H9 (cell line): ENCODE results near the gene IGF1. TPM values are rescaled to one million over a fixed set of nuclear protein-coding genes. Genes with fewer than 3 reads are reported as not detected.

Experiments used
- DNase-seq: peaks from one replicate; pipeline ENCODE4 v3.0.0-alpha.2; 2017
- H2AFZ ChIP-seq: one replicate; pipeline ENCODE4 v1.6.1; 2013; ENCODE audit warnings: mild to moderate bottlenecking, low read length, control low read depth, moderate library complexity
- H2AK5ac ChIP-seq: 2 replicates; pipeline ENCODE4 v1.6.1; 2013; ENCODE audit warnings: low read length, control low read depth, mixed read lengths; ENCODE audit not compliant: insufficient read length
- H2BK120ac ChIP-seq: one replicate; pipeline ENCODE4 v1.6.1; 2013; ENCODE audit warnings: low read depth, mild to moderate bottlenecking, low read length, control low read depth, inconsistent platforms; ENCODE audit not compliant: poor library complexity, severe bottlenecking
- H2BK12ac ChIP-seq: 2 replicates; pipeline ENCODE4 v1.6.1; 2013; ENCODE audit warnings: low read length, control low read depth, mixed read lengths, low read depth; ENCODE audit not compliant: insufficient read length
- H2BK15ac ChIP-seq: 2 replicates; pipeline ENCODE4 v1.6.1; 2013; ENCODE audit warnings: low read depth, low read length, control low read depth
- H2BK20ac ChIP-seq: one replicate; pipeline ENCODE4 v1.6.1; 2013; ENCODE audit warnings: low read depth, mild to moderate bottlenecking, low read length, control low read depth, inconsistent platforms; ENCODE audit not compliant: poor library complexity, severe bottlenecking
- H2BK5ac ChIP-seq: 2 replicates; pipeline ENCODE4 v1.6.1; 2013; ENCODE audit warnings: low read length, control low read depth, mixed read lengths; ENCODE audit not compliant: insufficient read length
- H3K14ac ChIP-seq: 2 replicates; pipeline ENCODE4 v1.6.1; 2013; ENCODE audit warnings: low read length, control low read depth; ENCODE audit not compliant: insufficient read depth
- H3K18ac ChIP-seq: 2 replicates; pipeline ENCODE4 v1.6.1; 2013; ENCODE audit warnings: low read depth, mild to moderate bottlenecking, mixed read lengths, low read length, control low read depth; ENCODE audit not compliant: insufficient read length
- H3K23ac ChIP-seq: 2 replicates; pipeline ENCODE4 v1.6.1; 2013; ENCODE audit warnings: low read length, control low read depth, mixed read lengths, low read depth; ENCODE audit not compliant: insufficient read length
- H3K23me2 ChIP-seq: 2 replicates; pipeline ENCODE4 v1.6.1; 2013; ENCODE audit warnings: low read depth, mild to moderate bottlenecking, mixed read lengths, low read length, control low read depth; ENCODE audit not compliant: insufficient read length, poor library complexity, severe bottlenecking
- H3K27ac ChIP-seq: 2 replicates; pipeline ENCODE4 v1.5.1; 2013; ENCODE audit warnings: low read length, control low read depth, mixed read lengths, low read depth; ENCODE audit not compliant: insufficient read length
- H3K27me3 ChIP-seq: 2 replicates; pipeline ENCODE4 v1.6.1; 2013; ENCODE audit warnings: low read length, control low read depth, inconsistent platforms; ENCODE audit not compliant: insufficient read depth
- H3K4ac ChIP-seq: 2 replicates; pipeline ENCODE4 v1.6.1; 2013; ENCODE audit warnings: low read depth, mild to moderate bottlenecking, control low read depth, inconsistent platforms, low read length, moderate library complexity
- H3K4me1 ChIP-seq: 2 replicates; pipeline ENCODE4 v1.6.1; 2013; ENCODE audit warnings: low read length, control low read depth, inconsistent platforms; ENCODE audit not compliant: insufficient read depth
- H3K4me2 ChIP-seq: 2 replicates; pipeline ENCODE4 v1.6.1; 2013; ENCODE audit warnings: low read length, control low read depth, mixed read lengths; ENCODE audit not compliant: insufficient read length, insufficient read depth
- H3K56ac ChIP-seq: 2 replicates; pipeline ENCODE4 v1.6.1; 2013; ENCODE audit warnings: low read depth, mild to moderate bottlenecking, mixed read lengths, low read length, control low read depth; ENCODE audit not compliant: insufficient read length
- H3K79me1 ChIP-seq: 2 replicates; pipeline ENCODE4 v1.6.1; 2013; ENCODE audit warnings: low read depth, mild to moderate bottlenecking, moderate library complexity, low read length, control low read depth, inconsistent platforms; ENCODE audit not compliant: insufficient read depth, poor library complexity, severe bottlenecking
- H3K79me2 ChIP-seq: 2 replicates; pipeline ENCODE4 v1.6.1; 2013; ENCODE audit warnings: low read length, control low read depth, inconsistent platforms; ENCODE audit not compliant: insufficient read depth
- H3K9ac ChIP-seq: 2 replicates; pipeline ENCODE4 v1.6.1; 2013; ENCODE audit warnings: low read length, control low read depth, mixed read lengths; ENCODE audit not compliant: insufficient read length; ENCODE audit errors: extremely low read depth
- H3K9me3 ChIP-seq: one replicate; pipeline ENCODE4 v1.6.1; 2013; ENCODE audit warnings: low read depth, low read length, inconsistent platforms; ENCODE audit not compliant: control insufficient read depth
- H3T11ph ChIP-seq: one replicate; pipeline ENCODE4 v1.6.1; 2013; ENCODE audit warnings: mild to moderate bottlenecking, low read length, control low read depth, inconsistent platforms
- H4K20me1 ChIP-seq: one replicate; pipeline ENCODE4 v1.6.1; 2013; ENCODE audit not compliant: control insufficient read depth, insufficient read length, insufficient read depth
- H4K5ac ChIP-seq: 2 replicates; pipeline ENCODE4 v1.6.1; 2013; ENCODE audit warnings: low read depth, mild to moderate bottlenecking, mixed read lengths, low read length, control low read depth; ENCODE audit not compliant: insufficient read length
- H4K8ac ChIP-seq: replicated peaks from 2 replicates; pipeline ENCODE4 v1.6.1; 2013; ENCODE audit warnings: low read length, control low read depth, mixed read lengths, low read depth; ENCODE audit not compliant: insufficient read length
- H4K91ac ChIP-seq: 2 replicates; pipeline ENCODE4 v1.6.1; 2013; ENCODE audit warnings: low read depth, mild to moderate bottlenecking, moderate library complexity, mixed read lengths, low read length, control low read depth; ENCODE audit not compliant: insufficient read length
- H3K27ac Mint-ChIP-seq, 3 experiments: 2 replicates in 2 of 3; 3 replicates in 1 of 3; pipeline ENCODE4 v1.8.0; 2020 to 2021; ENCODE audit warnings: mixed read lengths in 3 of 3, mild to moderate bottlenecking in 1 of 3, moderate library complexity in 1 of 3
- H3K27me3 Mint-ChIP-seq: 2 replicates; pipeline ENCODE4 v1.8.0; 2021; ENCODE audit warnings: low read depth, mild to moderate bottlenecking, moderate library complexity, mixed read lengths
- H3K36me3 Mint-ChIP-seq, 3 experiments: 2 replicates in 2 of 3; 3 replicates in 1 of 3; pipeline ENCODE4 v1.8.0; 2020 to 2021; ENCODE audit warnings: low read depth in 3 of 3, mixed read lengths in 3 of 3; ENCODE audit not compliant: insufficient read depth in 1 of 3
- H3K4me1 Mint-ChIP-seq, 2 experiments: 2 replicates each; pipeline ENCODE4 v1.8.0; 2020; ENCODE audit warnings: mixed read lengths in 2 of 2
- H3K4me3 Mint-ChIP-seq, 2 experiments: 2 replicates in 1 of 2; 3 replicates in 1 of 2; pipeline ENCODE4 v1.8.0; 2020 to 2021; ENCODE audit warnings: mild to moderate bottlenecking in 2 of 2, mixed read lengths in 2 of 2, moderate library complexity in 1 of 2
- H3K9me3 Mint-ChIP-seq, 2 experiments: 2 replicates in 1 of 2; 3 replicates in 1 of 2; pipeline ENCODE4 v1.8.0; 2020; ENCODE audit warnings: mild to moderate bottlenecking in 2 of 2, mixed read lengths in 2 of 2, moderate library complexity in 1 of 2
- CTCF ChIP-seq: fragments of 200-600 bp; sonication (generic); conservative IDR thresholded peaks from 3 replicates; pipeline ENCODE4 v1.8.0; 2021; ENCODE audit warnings: antibody characterized with exemption, mild to moderate bottlenecking
- WGBS: extraction: QIAGEN DNeasy Blood & Tissue Kit; methylation state at CpG from one replicate; pipeline ENCODE4 v1.1.7; 2013; ENCODE audit warnings: missing lambda C conversion rate, low lambda C conversion rate, mixed read lengths; ENCODE audit not compliant: insufficient read length; ENCODE audit errors: extremely low coverage; 5-methylcytosine and 5-hydroxymethylcytosine counted together
- total RNA-seq: library from RNA; stranded (reverse); gene quantifications from 2 replicates; pipeline ENCODE4 v1.2.1, GENCODE V29; 2021

The IGF1 gene
- total RNA-seq, 1 experiment from 2014 or later: not detected

DNA sequence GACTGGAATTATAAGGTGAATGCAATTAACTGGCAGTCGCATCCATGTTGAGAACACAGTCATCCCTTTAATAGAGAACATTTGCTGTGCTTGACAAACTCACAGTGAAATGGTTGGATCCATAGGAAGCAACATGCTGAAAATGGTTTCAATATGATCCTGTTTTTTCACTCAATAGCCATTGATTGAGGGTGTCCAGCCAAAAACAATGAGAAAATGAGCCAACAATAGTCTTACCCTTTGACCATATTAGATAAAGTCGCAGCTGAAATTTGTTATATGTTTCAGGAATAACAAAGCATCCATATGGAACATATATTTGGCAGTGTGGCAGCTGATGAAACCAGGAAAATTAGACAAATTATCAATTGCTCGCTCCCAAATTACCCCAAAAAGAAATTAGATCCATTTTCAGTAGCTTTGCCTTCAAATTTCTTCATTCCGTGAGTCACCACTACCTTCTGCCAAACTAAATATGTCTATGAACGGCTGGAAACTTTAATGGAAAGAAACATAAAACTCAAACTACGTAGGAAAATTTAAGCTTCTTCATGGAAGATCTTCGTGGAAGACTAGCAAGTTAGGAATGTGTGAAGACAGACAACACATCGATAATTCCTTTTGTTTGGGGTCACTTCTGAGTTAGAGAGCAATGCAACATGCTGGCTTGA, 17.4 kb downstream of the IGF1 start:
- Histone ChIP-seq H3K9ac (no peak overlapping the region), H4K5ac (no peak overlapping the region), H3K27ac (no peak overlapping the region), H4K91ac (no peak overlapping the region), H3K14ac (no peak overlapping the region), H3K27me3 (no peaks in the 10 kb centered on the region), H3K4me2 (no peak overlapping the region), H3K23me2 (no peaks in the 10 kb centered on the region), H3K18ac (no peak overlapping the region), H2AK5ac (no peak overlapping the region), H2BK120ac (no peak overlapping the region), H3T11ph (no peak overlapping the region), H2BK5ac (no peak overlapping the region), H4K20me1 (no peaks in the 10 kb centered on the region), H3K4me1 (no peaks in the 10 kb centered on the region), H3K23ac (no peak overlapping the region), H3K79me2 (no peaks in the 10 kb centered on the region), H2BK15ac (no peak overlapping the region), H4K8ac (no peak overlapping the region), H3K56ac (no peak overlapping the region), H2BK20ac (no peak overlapping the region), H2BK12ac (no peak overlapping the region), H2AFZ (no peak overlapping the region), H3K4ac (no peak overlapping the region), H3K79me1 (no peaks in the 10 kb centered on the region), H3K9me3 (no peaks in the 10 kb centered on the region)
- no peak for DNase-seq
- no peak for TF ChIP-seq CTCF
- Mint-ChIP-seq H3K27me3 (no peaks in the 10 kb centered on the region; the same call in 1 of the 2 replicates), H3K9me3 (no peaks in the 10 kb centered on the region), H3K4me1 (peaks cover 8 to 16% of the 10 kb centered on the region in 2 experiments; a peak in 3 of 4 replicates), H3K4me3 (no peak overlapping the region), H3K36me3 (no peaks in the 10 kb centered on the region), H3K27ac (no peak overlapping the region)
- no CpG with 5 or more reads among the region's 8 CpGs for WGBS
